NOMO-1 (cell line): Measurements from ENCODE around the gene FADS1.

ENCODE experiments used
- DNase-seq, 2 experiments: peaks; one replicate each; lab custom pipeline; 2025; ENCODE audit not compliant: unreplicated experiment in 2 of 2; lab: John Stamatoyannopoulos, UW

Gene FADS1

DNA sequence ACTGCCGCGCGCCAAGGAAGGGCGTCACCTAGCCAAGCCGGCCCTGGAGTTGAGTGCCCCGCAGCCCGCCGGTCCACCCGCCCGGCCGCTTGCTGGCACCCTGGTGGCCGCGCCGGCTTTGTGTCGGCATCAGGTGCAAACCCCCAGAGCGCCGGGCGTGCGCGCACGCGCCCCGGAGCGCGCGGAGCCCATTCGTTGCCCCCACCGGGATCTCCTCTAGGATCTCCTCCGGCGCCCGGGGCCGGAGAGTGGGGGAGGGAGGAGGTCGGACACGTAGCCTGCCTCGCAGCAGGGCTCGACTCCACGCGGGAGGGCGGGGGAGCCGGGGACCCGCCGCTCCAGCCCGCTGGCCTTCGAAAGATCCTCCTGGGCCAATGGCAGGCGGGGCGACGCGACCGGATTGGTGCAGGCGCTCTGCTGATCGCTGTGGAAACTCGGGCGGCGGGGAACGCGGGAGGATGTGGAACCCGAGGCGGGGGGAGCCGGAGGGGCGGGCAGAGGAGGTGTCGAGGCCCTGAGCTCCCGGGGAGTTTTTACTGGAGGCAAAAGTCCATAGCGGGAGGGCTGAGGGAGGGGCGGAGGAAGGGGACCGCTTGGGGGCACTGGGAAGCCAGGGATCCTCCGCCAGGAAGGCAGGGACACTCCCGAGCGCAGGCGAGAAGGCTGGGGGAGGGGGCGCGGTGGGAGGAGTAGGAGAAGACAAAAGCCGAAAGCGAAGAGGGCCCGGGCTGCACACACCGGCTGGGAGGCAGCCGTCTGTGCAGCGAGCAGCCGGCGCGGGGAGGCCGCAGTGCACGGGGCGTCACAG lies 11.0 kb upstream of the FADS1 start, which contains the start of gene FADS2:
TSS of gene FADS2 (plus strand) at position 730 of the 808 bp plus-strand sequence. CDS start 91 bp downstream, outside the sequence.
- DNase-seq, result peak; percentile 94 to 95

DNA sequence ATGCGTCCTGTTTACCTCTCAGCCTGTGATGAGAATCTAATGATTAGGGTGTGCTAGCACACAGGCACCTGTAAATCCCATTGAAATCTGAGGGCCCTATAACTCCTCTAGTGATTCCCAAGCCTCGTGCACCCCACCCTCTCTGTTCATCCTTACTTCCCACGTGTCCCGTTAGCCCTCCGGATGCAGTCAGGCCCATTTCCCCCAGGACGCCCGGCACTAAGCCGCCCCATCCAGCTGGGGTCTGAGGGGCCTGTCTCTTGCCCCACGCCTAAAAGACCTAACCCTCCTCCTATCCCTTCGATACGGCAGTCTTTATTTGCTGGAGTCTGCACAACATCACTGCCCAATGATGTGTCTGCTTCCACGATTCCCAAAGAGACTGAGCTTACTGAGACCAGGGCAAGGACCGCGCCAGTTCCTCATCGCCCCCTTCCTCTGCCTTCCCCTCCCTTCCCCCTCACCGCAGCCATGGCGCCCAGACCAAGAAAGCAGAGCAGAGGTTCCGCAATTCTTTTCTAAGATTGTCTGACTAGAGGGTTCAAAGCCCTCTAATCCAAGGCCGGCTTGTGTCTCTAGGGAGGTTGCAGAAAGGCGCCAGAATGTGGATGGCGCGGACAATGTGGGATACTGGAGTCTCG lies 10.2 kb upstream of the FADS1 start:
- peak; percentile 71 to 75 for DNase-seq

DNA sequence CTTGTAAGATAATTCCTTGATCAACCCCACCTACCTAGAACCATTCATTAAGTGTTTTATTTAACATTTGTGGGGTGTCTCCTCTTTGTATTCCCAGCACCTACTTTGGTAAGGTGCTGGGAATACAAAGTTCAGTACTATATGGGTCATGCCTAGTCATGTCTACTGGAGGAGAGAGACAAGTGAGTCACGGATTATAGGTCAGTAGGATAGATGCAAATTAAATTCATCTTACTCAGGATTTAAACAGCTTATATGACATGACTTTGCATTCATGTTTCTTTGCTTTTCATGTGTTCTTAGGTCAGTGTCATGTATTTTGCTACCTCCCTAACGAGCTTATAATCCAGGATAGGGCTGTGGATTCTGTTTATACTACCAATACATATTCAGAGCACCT lies 3.4 kb upstream of the FADS1 start:
- DNase-seq, result no peak

DNA sequence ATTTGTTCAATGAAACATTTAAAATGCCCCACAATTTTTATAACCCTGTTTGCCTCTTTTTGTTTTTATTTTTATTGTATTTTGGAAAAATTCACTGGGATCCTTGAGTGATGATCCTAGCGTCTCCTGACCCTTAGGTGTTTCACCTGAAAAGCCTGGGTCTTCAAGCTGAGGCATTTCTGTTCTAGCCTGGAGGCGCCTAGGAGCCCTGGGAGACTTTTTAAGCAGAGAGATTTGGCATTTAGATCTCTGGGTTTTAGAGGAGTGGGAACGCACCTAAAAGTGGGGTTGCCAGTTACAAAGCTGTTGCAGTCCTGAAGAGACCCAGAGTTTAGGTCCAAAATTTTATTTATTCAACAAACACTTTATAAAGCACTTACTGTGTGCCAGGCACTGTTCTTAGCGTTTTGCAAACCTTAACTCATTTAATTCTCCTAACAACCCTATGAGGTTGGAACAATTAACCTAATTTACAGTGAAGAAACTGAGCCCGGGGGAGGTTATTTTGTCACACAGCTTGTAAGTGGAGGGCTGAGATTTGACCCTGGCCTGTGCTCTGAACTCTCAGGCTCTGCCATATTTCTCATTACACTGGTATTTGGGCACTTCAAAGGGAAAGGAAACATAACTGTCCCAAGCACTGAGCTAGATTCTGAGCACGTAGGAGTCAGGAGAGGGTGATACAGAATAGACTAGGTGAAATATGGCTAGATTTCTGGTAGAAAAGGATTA lies 834 bp upstream of the FADS1 start:
- DNase-seq, result no peak

DNA sequence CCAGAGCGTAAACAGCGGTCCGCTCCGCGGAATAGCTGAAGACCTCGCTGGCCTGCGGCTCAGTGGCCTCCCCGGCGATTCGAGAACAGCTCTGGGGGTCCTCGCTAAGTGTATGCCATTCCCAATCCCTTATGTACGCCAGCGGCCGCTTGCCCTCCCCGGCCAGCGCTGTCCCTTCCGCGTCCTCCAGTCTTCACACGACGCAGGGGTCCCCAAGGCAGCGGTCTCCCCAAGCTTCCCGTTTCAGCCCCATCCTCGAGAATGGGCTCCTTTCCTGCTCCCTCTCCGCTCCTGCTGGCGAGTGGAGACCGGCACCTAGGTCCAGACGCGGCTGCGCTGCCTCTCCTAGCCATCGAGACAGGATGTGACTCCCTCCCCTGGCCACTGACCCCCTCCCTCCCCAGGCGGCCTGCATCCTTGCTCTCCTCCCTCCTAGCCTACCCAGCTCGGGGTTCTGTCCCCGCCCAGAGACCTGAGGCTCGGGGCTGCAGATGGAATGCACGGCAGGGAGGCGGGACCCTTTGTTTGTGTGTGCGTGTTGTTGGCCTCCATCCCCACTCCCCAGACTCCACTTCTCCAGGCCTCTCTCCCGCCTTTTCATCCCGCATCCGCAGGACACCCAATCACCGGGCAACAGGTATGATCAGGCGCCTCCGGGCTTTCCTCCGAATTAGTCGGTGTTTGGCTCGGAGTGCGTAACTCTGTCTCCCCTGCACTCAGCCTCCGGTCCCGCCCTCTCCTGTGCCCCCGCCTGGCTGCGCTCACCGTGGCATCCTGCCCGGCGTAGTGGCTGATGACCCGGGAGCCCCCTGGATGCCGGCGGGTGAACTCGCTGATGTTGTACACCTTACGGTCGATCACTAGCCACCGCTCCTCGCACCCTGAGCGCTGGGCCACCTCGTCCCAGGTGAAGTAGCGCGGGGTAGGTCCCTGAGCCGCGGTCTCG lies 740 bp downstream of the FADS1 start:
- DNase-seq, result peak; percentile 19 to 54

DNA sequence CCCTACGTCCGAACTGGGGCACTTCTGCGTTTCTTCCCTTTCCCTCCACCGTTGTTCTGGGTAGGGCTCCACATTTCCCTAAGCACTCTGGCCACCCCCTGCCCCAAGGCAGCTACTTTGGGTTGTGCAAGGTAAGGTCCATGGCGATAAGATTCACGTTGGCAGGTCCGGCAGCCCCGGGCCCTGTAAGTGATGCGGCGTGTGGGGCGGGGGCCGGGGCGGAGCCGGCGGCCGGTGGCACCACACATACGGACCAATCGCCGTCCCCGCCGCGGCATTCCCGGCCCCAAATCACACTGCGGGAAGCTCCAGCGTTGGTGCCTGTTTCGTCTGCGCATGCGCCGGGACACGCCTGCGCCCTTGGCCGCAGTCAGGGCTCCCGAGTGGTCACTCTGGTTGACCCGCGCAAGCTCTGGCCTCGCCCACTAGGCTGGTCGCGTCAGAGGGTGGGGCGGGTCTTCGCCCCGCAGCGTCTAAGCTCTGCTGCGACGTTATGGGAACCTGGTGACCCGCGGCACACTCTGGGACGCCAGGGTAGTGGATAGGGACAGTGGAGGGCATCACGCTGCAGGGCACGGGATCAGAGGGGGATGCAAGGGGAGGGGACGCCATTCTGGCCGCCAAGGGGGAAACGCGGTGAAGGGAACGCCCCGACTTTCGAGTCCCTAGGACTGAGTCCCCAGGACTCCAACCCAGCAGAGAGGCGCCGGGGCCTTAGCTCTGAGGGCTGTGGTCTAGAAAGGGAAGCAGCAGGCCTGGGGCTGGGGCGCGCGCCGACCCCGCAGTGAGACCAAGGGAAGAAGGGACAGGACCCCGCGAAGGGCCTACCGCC lies 1.6 kb downstream of the FADS1 start:
- DNase-seq, result peak; percentile 68 to 88

DNA sequence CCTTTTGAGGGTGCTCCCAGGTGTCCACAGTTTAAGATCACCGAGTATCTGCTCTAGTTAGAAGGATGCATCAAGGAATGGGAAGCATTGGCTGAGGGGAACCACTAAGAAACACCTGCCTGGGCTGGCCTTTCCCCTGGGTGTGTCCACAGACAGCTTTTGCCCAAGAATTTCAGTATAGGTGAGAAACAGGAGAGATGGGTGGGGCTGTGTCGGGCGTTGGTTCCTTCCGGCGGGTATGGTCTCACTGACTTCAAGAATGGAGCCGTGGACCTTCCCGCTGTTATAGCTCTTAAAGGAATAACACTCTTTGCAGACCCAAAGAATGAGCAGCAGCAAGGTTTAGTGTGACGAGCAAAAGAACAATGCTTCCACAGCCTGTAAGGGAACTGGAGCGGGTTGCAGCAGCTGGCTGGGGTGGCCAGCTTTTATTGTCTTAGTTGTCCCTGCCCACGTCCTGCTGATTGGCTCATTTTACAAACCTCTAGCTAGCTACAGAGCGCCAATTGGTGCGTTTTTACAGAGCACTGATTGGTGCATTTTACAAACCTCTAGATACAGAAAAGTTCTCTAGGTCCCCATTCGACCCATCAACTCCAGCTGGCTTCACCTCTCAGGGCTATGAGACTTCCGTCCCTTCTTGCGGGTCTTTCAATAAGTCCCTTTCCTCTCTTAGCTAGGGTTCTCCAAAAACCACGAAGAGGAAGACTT lies 2.4 kb downstream of the FADS1 start:
- DNase-seq, result peak in 1 of 2 experiments; percentile 47

DNA sequence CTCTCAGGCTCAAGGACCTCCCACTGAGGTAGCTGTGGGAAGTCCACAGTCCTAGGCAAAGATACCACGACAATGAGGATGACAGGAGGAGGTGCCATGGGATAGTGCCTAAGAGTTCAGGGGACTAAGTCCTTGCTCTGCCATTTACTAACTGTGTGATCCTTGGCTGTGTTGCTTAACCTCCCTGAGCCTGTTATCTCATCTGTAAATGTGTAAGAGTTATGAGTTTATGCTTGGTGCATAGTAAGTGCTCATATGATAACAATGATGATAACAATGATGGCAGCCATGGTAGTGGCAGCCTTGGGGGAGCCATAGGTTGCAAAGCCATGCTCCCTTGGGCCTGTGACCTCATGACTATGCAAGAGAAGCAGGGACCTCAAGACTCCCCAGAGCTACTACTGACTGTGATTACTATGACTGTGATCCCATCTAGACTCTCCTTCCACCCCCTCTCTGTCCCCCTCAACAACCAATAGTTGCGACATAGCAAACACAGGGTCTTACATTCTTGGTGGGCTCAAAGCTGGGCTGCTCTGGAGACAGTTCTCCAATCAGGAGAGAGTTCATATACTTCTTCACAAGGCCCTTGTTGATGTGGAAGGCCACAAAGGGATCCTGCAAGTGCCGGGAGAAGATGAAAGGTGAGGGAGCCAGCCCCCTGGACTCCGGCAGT lies 3.9 kb downstream of the FADS1 start:
- no peak for DNase-seq

DNA sequence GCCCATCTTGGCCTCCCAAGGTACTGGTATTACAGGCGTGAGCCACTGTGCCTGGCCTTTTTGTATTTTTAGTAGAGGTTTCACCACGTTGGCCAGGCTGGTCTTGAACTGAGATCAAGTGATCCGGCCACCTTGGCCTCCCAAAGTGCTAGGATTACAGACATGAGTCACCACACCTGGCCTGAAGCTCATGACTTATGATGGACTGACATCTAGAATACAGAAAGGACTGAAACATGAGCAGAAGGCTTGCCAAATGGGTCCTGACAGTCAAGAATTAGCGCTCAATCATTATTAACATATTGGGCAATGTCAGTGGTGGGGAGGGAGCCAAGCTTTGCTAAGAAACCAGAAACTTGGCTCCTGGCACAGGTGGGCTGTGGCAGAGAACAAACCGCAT lies 5.0 kb downstream of the FADS1 start:
- no peak for DNase-seq

DNA sequence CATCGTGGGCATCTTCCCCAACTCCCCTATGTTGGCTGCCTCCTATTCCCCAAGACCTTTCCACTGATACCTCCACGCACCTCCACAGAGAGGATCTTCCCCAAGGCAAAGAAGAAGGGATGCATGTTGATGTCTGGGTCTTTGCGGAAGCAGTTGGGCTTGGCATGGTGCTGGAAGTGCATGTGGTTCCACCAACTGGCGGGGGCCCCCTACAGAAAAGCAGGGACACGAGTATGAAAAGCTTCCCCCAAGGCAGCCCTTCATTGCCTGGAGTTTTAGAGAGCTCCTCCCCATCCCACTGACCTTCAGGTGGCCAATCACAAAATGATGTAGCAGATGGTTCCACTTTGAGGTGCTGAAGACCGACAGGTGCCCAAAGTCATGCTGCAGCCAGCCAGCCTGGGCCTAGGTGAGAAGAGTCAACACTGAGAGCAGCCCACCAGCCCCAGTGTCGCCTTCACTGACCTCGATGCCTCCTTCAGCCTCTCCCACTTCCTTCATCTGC lies 6.1 kb downstream of the FADS1 start:
- no peak for DNase-seq

DNA sequence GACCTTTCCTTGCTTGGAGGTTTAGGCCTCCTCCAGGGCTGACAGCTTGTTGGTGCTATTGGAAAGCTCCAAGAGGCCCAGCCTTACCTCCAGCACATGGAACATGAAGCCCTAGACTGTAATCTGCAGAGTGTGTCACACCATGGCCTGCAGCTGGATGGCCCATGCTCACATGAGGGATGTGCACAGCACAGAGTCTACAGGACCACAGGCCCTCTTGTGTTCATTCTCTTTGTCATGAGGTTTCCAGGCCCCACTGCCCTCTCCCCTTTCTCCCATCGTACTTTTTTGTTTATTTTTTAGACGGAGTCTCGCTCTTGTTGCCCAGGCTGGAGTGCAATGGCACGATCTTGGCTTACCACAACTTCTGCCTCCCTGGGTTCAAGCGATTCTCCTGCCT lies 10.0 kb downstream of the FADS1 start:
- no peak for DNase-seq

DNA sequence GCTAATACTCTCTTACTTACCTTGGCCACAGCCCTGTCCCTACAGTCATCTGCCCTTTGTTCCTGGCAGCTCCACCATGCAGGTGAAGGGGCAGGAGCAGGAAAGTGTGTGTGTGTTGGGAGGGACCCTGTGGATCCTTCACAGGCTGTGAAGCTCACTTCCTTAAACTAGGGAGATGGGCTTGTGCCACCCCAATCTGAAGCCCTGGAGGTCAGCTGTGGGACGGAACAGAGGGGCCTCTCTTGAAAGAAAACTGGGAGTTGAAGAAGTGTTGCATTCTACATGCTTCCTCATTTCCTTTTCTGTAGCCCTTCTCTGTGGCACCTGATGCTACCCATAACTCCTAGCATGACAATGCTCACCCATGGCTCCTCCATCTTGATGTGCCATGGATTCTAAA lies 11.7 kb downstream of the FADS1 start:
- DNase-seq, result no peak

DNA sequence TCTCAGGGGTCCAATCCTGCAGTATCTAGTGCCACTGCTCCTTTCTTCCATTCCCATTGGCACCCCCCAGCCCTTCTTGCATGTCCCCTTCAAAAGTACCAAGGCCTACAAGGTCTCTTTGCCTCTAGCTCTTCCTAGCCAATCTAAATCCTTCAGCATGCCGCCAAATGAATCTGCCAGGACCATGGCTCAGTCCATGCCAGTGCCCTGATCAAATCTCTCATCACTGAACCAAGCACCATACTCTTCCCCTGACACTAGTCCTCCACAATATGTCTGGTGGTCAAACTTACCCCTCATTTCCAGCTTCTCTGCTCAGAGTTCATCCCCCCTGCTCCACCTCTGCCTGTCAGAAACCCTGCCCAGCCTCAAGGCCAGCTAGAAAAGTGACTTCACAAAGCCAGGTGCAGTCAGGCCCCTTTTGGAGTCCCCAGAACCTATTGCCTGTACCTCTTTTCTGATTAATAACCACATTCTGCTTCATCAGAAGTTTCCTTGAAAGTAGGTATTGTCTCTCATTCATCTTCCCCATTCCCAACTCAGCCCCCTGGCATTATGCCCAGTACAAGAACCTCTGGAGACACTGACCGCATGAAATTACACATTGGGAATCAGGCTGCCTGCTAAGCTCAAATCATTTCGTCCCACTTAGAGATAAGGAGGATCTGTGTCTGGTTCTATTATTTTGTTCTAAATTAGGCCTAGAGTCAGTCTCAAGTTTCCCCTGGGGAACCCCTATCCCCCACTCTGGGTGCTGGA lies 12.7 kb downstream of the FADS1 start:
- no peak for DNase-seq

DNA sequence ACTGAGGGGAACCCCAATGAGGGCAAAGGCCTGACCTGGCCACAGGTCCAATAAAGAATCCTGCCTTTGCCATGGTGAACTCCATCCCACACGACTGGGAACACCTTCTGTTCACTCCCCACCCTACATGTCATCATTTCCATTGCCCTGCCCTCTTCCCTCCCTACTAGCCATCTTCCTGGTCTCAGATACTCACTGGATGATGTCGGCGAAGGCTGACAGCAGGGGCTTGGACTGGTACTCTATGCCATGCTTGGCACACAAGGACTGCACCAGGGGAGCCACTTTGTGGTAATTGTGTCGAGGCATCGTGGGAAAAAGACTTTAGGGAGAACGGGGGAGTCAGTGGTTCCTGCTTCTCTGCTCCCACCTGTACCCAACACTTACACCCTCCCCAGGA lies 14.2 kb downstream of the FADS1 start:
- no peak for DNase-seq

DNA sequence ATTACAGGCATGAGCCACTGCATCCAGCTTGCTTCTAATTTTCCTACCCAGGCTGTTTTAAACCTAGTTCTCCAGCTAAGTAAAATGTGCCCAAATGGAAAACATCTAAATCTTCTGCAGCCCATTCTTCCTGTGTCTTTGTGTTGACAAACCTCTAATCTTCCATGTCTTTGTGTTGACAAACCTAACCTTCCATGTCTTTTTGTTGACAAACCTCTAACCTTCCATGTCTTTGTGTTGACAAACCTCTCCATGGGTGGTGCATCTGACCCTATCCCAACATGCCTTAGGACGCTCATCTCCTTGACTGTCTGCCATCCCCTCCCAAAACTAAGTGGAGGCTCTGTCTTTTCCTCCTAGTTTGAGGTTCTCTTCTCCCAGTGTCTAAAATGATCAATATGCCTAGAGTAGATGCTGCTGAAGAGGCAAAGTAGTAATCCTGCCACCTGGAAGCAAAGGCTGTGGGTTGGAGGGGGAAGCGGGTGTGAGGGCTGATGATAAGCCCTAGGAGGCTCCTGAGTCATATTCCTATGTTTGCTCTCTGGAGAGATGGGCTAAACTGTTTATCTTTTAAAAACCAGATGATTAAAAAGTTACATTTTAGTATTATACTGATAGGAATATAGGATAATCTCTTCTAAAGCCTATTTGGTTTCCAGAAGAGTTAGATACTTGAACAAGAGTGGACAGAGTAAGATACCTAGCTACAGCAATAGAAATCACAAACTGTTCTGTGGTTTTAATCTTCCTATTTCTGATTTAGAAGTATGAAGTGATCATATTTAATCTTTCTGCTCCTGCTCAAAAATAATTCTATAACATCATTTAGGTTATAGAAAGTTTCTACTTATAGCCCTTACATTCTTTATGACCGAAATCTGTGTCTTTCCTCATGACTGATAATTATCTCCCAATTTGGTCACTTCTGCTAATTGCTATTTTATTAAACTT lies 16.2 kb downstream of the FADS1 start:
- DNase-seq, result no peak

DNA sequence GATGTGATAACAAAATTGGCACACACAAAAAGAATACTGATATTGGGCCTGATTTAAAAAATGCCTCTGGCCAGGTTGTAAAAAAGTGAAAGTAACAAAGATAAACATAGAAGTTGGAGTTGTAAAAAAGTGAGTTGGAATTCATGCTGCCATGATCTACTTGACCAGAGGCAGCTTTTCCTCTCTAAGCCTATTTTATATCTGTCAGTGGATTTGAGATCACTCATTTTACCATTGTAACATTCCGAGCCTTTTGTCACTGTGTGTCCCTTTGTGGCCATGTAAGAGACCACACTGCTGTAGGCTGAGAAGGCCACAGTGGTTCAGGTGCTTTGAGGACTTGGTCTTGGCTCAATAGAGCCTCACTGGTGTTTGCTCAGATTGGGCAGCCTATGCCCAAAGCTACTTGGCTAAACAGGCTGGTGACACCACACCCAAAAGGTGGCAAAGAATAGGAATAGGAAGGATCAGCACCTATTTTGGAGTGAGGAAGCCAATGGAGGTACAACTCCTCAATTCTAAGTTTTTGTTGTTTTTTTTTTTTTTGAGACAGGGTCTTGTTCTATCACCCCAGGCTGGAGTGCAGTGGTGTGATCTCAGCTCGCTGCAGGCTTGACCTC lies 17.0 kb downstream of the FADS1 start:
- no peak for DNase-seq
